Esophagus (tissue), 2 donors: ENCODE data around the gene PRR20D. TPM values are rescaled to one million over a fixed set of nuclear protein-coding genes. Genes with fewer than 3 reads are reported as not detected.
"Not testable (repeated sequence)": the region's sequence is repeated elsewhere in the genome, so short reads cannot be mapped to it uniquely, and the experiment has no call there.

Source experiments
- H3K27ac ChIP-seq, 2 donors: one replicate each; pipeline ENCODE4 v1.5.1; 2013; ENCODE audit warnings: low read depth in 2 of 2, mild to moderate bottlenecking in 2 of 2, inconsistent platforms in 1 of 2, low read length in 1 of 2, moderate library complexity in 1 of 2
- H3K27me3 ChIP-seq, 2 donors: one replicate each; pipeline ENCODE4 v1.6.1; 2013; ENCODE audit warnings: low read length in 2 of 2, control low read depth in 1 of 2, mild to moderate bottlenecking in 1 of 2; ENCODE audit not compliant: insufficient read depth in 2 of 2, control insufficient read depth in 1 of 2
- H3K36me3 ChIP-seq, 2 donors: one replicate each; pipeline ENCODE4 v1.6.1; 2013; ENCODE audit warnings: low read length in 1 of 2; ENCODE audit not compliant: control insufficient read depth in 2 of 2, insufficient read depth in 2 of 2
- H3K4me1 ChIP-seq, 2 donors: one replicate each; pipeline ENCODE4 v1.6.1; 2013; ENCODE audit warnings: low read length in 1 of 2; ENCODE audit not compliant: control insufficient read depth in 2 of 2, insufficient read depth in 2 of 2
- H3K4me3 ChIP-seq, 2 donors: one replicate each; pipeline ENCODE4 v1.5.1; 2013; ENCODE audit warnings: low read length in 2 of 2, mild to moderate bottlenecking in 2 of 2, low read depth in 1 of 2, moderate library complexity in 1 of 2
- H3K9me3 ChIP-seq, 2 donors: one replicate each; pipeline ENCODE4 v1.6.1; 2013; ENCODE audit warnings: mild to moderate bottlenecking in 2 of 2, low read depth in 1 of 2, low read length in 1 of 2, moderate library complexity in 1 of 2; ENCODE audit not compliant: control insufficient read depth in 2 of 2, insufficient read depth in 1 of 2
- WGBS, 2 donors: extraction: QIAGEN DNeasy Blood & Tissue Kit; methylation state at CpG; one replicate each; pipeline ENCODE4 v1.1.7; 2013; 5-methylcytosine and 5-hydroxymethylcytosine counted together
- polyA plus RNA-seq, 2 donors: library from polyadenylated mRNA; stranded (reverse); fragments of 200-250 nt; gene quantifications; one replicate each; pipeline ENCODE4 v1.2.3, GENCODE V29; 2013
- donor health status: healthy with polysubstance abuse.
- donor health status: Bipolar disorder and iron deficiency.

The PRR20D gene
- polyA plus RNA-seq, 2 donors = not detected

DNA sequence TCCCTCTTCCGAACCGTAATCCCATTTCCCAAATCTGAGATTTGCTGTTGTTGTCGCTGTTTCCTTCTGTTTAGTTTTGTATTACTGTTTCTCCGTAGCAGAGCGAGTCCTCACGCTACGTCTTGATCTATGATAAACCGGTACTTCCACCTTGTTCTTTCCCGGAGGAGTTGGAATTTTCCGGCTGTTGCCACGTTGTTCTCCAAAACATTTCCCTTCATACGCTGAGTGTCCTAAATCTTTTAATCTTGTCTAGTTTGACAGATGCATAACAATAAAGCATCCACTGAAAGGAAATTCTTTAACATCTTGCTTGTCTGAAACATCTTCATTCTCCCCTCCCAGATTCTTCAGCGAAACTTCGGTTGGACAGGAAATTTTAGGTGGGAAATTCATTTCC is 12.3 kb upstream of the PRR20D start:
- H3K27ac ChIP-seq, H3K36me3 ChIP-seq, H3K9me3 ChIP-seq, H3K4me1 ChIP-seq, H3K27me3 ChIP-seq, H3K4me3 ChIP-seq: not testable (repeated sequence)
- 92 to 95% methylated on average over 6 of the region's 14 CpGs for WGBS, 2 donors

DNA sequence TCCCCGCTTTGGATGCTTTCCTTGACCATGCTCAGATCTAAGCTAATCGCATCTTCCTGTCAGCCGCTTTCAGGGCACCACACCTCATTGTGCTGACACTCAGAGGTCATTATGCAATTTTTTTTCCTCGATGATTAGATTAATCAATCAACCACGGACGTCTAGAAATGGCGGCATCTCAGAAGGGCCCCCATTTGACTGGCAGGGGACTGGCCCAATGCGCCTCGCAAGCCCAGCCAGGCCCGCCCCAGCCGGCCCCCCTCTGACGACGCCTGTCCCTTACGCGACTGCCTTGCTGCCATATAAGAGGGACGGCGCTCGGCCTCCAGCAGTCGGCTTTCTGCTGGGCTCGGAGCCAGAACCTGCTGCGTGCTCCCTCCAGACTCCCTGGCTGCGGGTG is 6.7 kb upstream of the PRR20D start, which contains the start of gene PRR20C:
TSS of gene PRR20C (plus strand) at position 301 of the 400 bp plus-strand sequence. CDS start 387 bp downstream, outside the sequence.
- not testable (repeated sequence) for H3K27me3 ChIP-seq, H3K4me3 ChIP-seq, H3K4me1 ChIP-seq, H3K27ac ChIP-seq, H3K36me3 ChIP-seq, H3K9me3 ChIP-seq
- WGBS, 2 donors = no CpG with 5 or more reads among the region's 22 CpGs

DNA sequence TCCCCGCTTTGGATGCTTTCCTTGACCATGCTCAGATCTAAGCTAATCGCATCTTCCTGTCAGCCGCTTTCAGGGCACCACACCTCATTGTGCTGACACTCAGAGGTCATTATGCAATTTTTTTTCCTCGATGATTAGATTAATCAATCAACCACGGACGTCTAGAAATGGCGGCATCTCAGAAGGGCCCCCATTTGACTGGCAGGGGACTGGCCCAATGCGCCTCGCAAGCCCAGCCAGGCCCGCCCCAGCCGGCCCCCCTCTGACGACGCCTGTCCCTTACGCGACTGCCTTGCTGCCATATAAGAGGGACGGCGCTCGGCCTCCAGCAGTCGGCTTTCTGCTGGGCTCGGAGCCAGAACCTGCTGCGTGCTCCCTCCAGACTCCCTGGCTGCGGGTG is 6.5 kb downstream of the PRR20D start, which contains the start of gene PRR20E:
TSS of gene PRR20E (plus strand) at position 301 of the 400 bp plus-strand sequence. CDS start 387 bp downstream, outside the sequence.
- not testable (repeated sequence) for H3K36me3 ChIP-seq
- no CpG with 5 or more reads among the region's 22 CpGs for WGBS, 2 donors

DNA sequence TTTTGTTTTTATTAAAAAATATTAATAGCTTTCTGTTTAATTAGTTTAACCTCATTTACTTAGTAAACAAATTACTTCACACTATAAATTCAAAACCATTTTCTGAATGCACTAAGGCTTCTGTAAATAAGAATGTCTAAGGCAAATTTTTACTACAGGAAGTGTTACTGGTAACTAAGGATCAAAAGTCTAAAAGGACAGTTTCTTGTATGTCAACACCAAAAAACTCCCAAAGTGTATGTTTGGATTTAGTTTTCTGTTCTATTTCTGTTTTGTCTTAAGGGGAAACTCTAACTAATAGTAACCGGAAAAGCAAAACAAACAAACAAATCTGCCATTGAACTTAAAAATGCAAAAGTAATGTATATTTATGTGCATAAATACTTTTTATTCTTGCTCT is 31.2 kb downstream of the PRR20D start:
- H3K27ac ChIP-seq = no peak overlapping the region
- no peaks in the 10 kb centered on the region for H3K36me3 ChIP-seq
- WGBS, 2 donors = 51 to 82% methylated on average over 1 of the region's 1 CpG
- H3K4me3 ChIP-seq = no peak overlapping the region
- H3K27me3 ChIP-seq = no peaks in the 10 kb centered on the region
- H3K9me3 ChIP-seq = no peaks in the 10 kb centered on the region
- H3K4me1 ChIP-seq = no peaks in the 10 kb centered on the region

More for the DNA sequence above, 6.5 kb downstream of the PRR20D start, which contains the start of gene PRR20E:
- H3K9me3 ChIP-seq, H3K4me3 ChIP-seq, H3K27ac ChIP-seq, H3K27me3 ChIP-seq, H3K4me1 ChIP-seq: not testable (repeated sequence)

DNA sequence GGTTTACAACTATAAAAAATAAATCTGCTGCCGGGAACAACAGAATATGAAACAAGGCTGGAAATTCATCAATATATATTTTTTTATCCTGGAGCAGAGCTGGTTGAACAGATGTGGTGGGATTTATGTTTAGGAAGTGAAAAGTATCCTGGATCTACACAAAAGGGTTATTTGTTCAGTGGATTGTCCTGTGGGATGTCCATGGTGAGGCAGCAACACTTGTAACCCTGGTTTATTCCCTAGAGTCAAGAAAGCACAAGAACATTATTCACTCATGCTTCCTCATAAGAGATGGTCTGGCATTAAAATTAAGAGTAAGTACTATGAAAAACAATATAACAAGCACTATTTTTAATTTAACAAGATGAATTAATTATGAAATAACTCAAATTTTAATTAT is 52.6 kb downstream of the PRR20D start:
- Histone ChIP-seq H3K9me3 (no peaks in the 10 kb centered on the region), H3K4me1 (no peaks in the 10 kb centered on the region), H3K4me3 (no peak overlapping the region), H3K27me3 (no peaks in the 10 kb centered on the region), H3K27ac (no peak overlapping the region), H3K36me3 (no peaks in the 10 kb centered on the region)
- WGBS, 2 donors = 79 to 91% methylated on average over 1 of the region's 1 CpG

Other genes starting within 250 kb of the PRR20D start
- not detected for gene PRR20A, start 19.7 kb upstream of the PRR20D start, polyA plus RNA-seq
- gene PRR20B, start 13.1 kb upstream of the PRR20D start, polyA plus RNA-seq = not detected
- not detected for gene PRR20C, start 6.6 kb upstream of the PRR20D start, polyA plus RNA-seq
- gene PRR20E, start 6.6 kb downstream of the PRR20D start, polyA plus RNA-seq = not detected